Measurements from ENCODE around the gene COMMD2.

The COMMD2 gene

GRCh38 chr3:149701206-149701976, 50.9 kb downstream of the COMMD2 start:
- DNase-seq: no peak
